Measurements from ENCODE around the gene ZFP36L2.

- TF ChIP-seq SREBF2 (IDR thresholded peaks at IDR 0.05; ENCODE audit: low read length) (no peak), CBFB (IDR thresholded peaks at IDR 0.05; ENCODE audit: low read depth) (no peak), EP300 (IDR thresholded peaks at IDR 0.05; ENCODE audit: borderline replicate concordance in 1 of 2, control insufficient read depth in 1 of 2, low read depth in 2 of 2, low read length in 2 of 2) (no peak), REST (IDR thresholded peaks at IDR 0.05; ENCODE audit: low read depth, low read length) (no peak), CTCF (IDR thresholded peaks at IDR 0.05 in 2 of 3, conservative IDR thresholded peaks at IDR 0.05 in 1 of 3; ENCODE audit: control insufficient read depth in 2 of 3, extremely low read depth in 1 of 3, insufficient read depth in 1 of 3, low read depth in 3 of 3, low read length in 3 of 3) (no peak), IRF3 (IDR thresholded peaks at IDR 0.05) (no peak), EZH2 (IDR thresholded peaks at IDR 0.05; ENCODE audit: borderline replicate concordance, control insufficient read depth, low read depth, low read length) (no peak), SP1 (IDR thresholded peaks at IDR 0.05; ENCODE audit: low read depth, low read length) (no peak)
Observed at GRCh38 chr2:43222475-43223309, 3.7 kb downstream of the ZFP36L2 start.
